IMR-90 (cell line): ENCODE results near the gene SLC22A15. TPM values are rescaled to one million over a fixed set of nuclear protein-coding genes. Genes with fewer than 3 reads are reported as not detected.

Source experiments
- ATAC-seq: fragments of 200-7000 bp; cut with Tn5 transposase; 2 replicates; pipeline ENCODE4 v1.9.1; 2020; ENCODE audit warnings: low read depth, mild to moderate bottlenecking, moderate library complexity
- BruUV-seq: library from RNA; stranded (reverse); fragments of 400-500 nt; replicated peaks from 2 replicates; lab custom pipeline; 2021; lab: Mats Ljungman, UMichigan
- CTCF ChIA-PET: fragments of 300-600 bp; formaldehyde crosslinking; extraction: SDS; loops from one replicate; lab custom pipeline; 2021; ENCODE audit warnings: antibody characterized with exemption; lab: Yijun Ruan, JAX
- POLR2A ChIA-PET: fragments of 300-600 bp; sonication (Branson Sonifier 250); formaldehyde crosslinking; loops from one replicate; lab custom pipeline; 2022; ENCODE audit warnings: antibody characterized with exemption; ENCODE audit not compliant: unreplicated experiment; lab: Charles Lee
- DNase-seq: peaks from one replicate; pipeline ENCODE4 v3.0.0; 2013
- H2AFZ ChIP-seq: replicated peaks from 2 replicates; pipeline ENCODE3; 2013; ENCODE audit warnings: low read length, mild to moderate bottlenecking; ENCODE audit not compliant: poor library complexity
- H2AK5ac ChIP-seq: 2 replicates; pipeline ENCODE4 v1.6.1; 2013; ENCODE audit warnings: low read depth, low read length, inconsistent platforms
- H2AK9ac ChIP-seq: replicated peaks from 2 replicates; pipeline ENCODE3; 2013; ENCODE audit warnings: mild to moderate bottlenecking, low read depth, low read length, moderate library complexity; ENCODE audit not compliant: poor library complexity
- H2BK120ac ChIP-seq: 2 replicates; pipeline ENCODE4 v1.6.1; 2013; ENCODE audit warnings: low read depth, low read length, inconsistent platforms
- H2BK15ac ChIP-seq: 3 replicates; pipeline ENCODE4 v1.6.1; 2013; ENCODE audit warnings: low read depth, low read length, inconsistent platforms
- H2BK20ac ChIP-seq: 2 replicates; pipeline ENCODE4 v1.6.1; 2013; ENCODE audit warnings: low read depth, mild to moderate bottlenecking, inconsistent platforms, low read length, moderate library complexity
- H2BK5ac ChIP-seq: 2 replicates; pipeline ENCODE4 v1.6.1; 2013; ENCODE audit warnings: mild to moderate bottlenecking, low read depth, low read length, inconsistent platforms; ENCODE audit not compliant: poor library complexity, severe bottlenecking
- H3K14ac ChIP-seq: replicated peaks from 2 replicates; pipeline ENCODE4 v1.6.1; 2013; ENCODE audit warnings: low read depth, low read length, inconsistent platforms
- H3K18ac ChIP-seq: 2 replicates; pipeline ENCODE4 v1.6.1; 2013; ENCODE audit warnings: low read depth, low read length, control low read depth
- H3K23ac ChIP-seq: 2 replicates; pipeline ENCODE4 v1.6.1; 2013; ENCODE audit warnings: low read depth, low read length, inconsistent platforms
- H3K27ac ChIP-seq: 2 replicates; pipeline ENCODE4 v1.5.1; 2013; ENCODE audit warnings: mild to moderate bottlenecking, control low read depth, low read length; ENCODE audit not compliant: insufficient read depth
- H3K27me3 ChIP-seq: 2 replicates; pipeline ENCODE4 v1.6.1; 2013; ENCODE audit warnings: low read length; ENCODE audit not compliant: control insufficient read depth, insufficient read depth
- H3K36me3 ChIP-seq: 2 replicates; pipeline ENCODE4 v1.6.1; 2013; ENCODE audit warnings: low read length, mixed read lengths; ENCODE audit not compliant: control insufficient read depth, insufficient read depth
- H3K4ac ChIP-seq: 2 replicates; pipeline ENCODE4 v1.6.1; 2013; ENCODE audit warnings: low read depth, low read length, inconsistent platforms
- H3K4me1 ChIP-seq: 2 replicates; pipeline ENCODE4 v1.6.1; 2013; ENCODE audit warnings: low read length, mixed read lengths; ENCODE audit not compliant: control insufficient read depth, insufficient read depth
- H3K4me2 ChIP-seq: 2 replicates; pipeline ENCODE4 v1.6.1; 2013; ENCODE audit warnings: low read depth, mild to moderate bottlenecking, control low read depth, low read length, moderate library complexity
- H3K4me3 ChIP-seq: 2 replicates; pipeline ENCODE4 v1.5.1; 2013; ENCODE audit warnings: low read depth, mild to moderate bottlenecking, control low read depth, low read length, moderate library complexity; ENCODE audit not compliant: insufficient read depth
- H3K56ac ChIP-seq: 2 replicates; pipeline ENCODE4 v1.6.1; 2013; ENCODE audit warnings: low read length, inconsistent platforms; ENCODE audit not compliant: insufficient read depth; ENCODE audit errors: extremely low read depth
- H3K79me1 ChIP-seq, 2 experiments: 2 replicates each; pipeline ENCODE4 v1.6.1; 2013; ENCODE audit warnings: low read length in 2 of 2, inconsistent platforms in 1 of 2, low read depth in 1 of 2
- H3K9ac ChIP-seq: 2 replicates; pipeline ENCODE4 v1.6.1; 2013; ENCODE audit warnings: low read depth, low read length, control low read depth
- H3K9me1 ChIP-seq: 2 replicates; pipeline ENCODE4 v1.6.1; 2013; ENCODE audit warnings: low read length, inconsistent platforms; ENCODE audit not compliant: insufficient read depth
- H3K9me3 ChIP-seq: 2 replicates; pipeline ENCODE4 v1.6.1; 2013; ENCODE audit warnings: low read length; ENCODE audit not compliant: control insufficient read depth, insufficient read depth
- H4K20me1 ChIP-seq: 2 replicates; pipeline ENCODE4 v1.6.1; 2013; ENCODE audit warnings: low read length, inconsistent platforms; ENCODE audit not compliant: insufficient read depth
- H4K5ac ChIP-seq: 2 replicates; pipeline ENCODE4 v1.6.1; 2013; ENCODE audit warnings: mild to moderate bottlenecking, low read depth, low read length, control low read depth
- H4K8ac ChIP-seq, 2 experiments: 2 replicates each; pipeline ENCODE4 v1.6.1; 2013; ENCODE audit warnings: low read depth in 2 of 2, low read length in 2 of 2, control low read depth in 1 of 2, inconsistent platforms in 1 of 2
- H4K91ac ChIP-seq: 2 replicates; pipeline ENCODE4 v1.6.1; 2013; ENCODE audit warnings: low read depth, low read length, inconsistent platforms; ENCODE audit not compliant: insufficient read depth
- BHLHE40 ChIP-seq: fragments of 150-350 bp; IDR thresholded peaks from 2 replicates; pipeline ENCODE4 v1.6.1; 2016; ENCODE audit warnings: mild to moderate bottlenecking, low read depth, low read length
- FOS ChIP-seq: fragments of 150-350 bp; IDR thresholded peaks from 2 replicates; pipeline ENCODE4 v1.6.1; 2016; ENCODE audit warnings: low read depth, low read length
- MAFK ChIP-seq: IDR thresholded peaks from 2 replicates; pipeline ENCODE4 v1.6.1; 2012; ENCODE audit warnings: low read depth, low read length, improper control_type of control experiment
- MAZ ChIP-seq: IDR thresholded peaks from 2 replicates; pipeline ENCODE4 v1.6.1; 2012; ENCODE audit warnings: low read depth, mild to moderate bottlenecking, low read length, improper control_type of control experiment, moderate library complexity, borderline replicate concordance
- MXI1 ChIP-seq: IDR thresholded peaks from 2 replicates; pipeline ENCODE4 v1.6.1; 2012; ENCODE audit warnings: low read depth, mild to moderate bottlenecking, low read length, moderate library complexity, borderline replicate concordance
- NFE2L2 ChIP-seq: fragments of 150-350 bp; IDR thresholded peaks from 2 replicates; pipeline ENCODE4 v1.6.1; 2016; ENCODE audit warnings: low read depth, mild to moderate bottlenecking, low read length
- POLR2A ChIP-seq: IDR thresholded peaks from 2 replicates; pipeline ENCODE4 v1.6.1; 2012; ENCODE audit warnings: mild to moderate bottlenecking, low read depth, low read length
- RAD21 ChIP-seq: IDR thresholded peaks from 2 replicates; pipeline ENCODE4 v1.6.1; 2012; ENCODE audit warnings: low read length, improper control_type of control experiment
- RCOR1 ChIP-seq: IDR thresholded peaks from 2 replicates; pipeline ENCODE4 v1.6.1; 2012; ENCODE audit warnings: mild to moderate bottlenecking, low read length, improper control_type of control experiment; ENCODE audit not compliant: insufficient replicate concordance
- RFX5 ChIP-seq: IDR thresholded peaks from 2 replicates; pipeline ENCODE4 v1.8.0; 2012; ENCODE audit warnings: low read depth, mild to moderate bottlenecking, low read length, moderate library complexity
- WGBS, 2 experiments: methylation state at CpG; one replicate each; pipeline versions ENCODE4 v1.1.5 to v1.1.7; 2013; ENCODE audit warnings: missing lambda C conversion rate in 2 of 2; ENCODE audit not compliant: insufficient read length in 1 of 2; ENCODE audit errors: extremely low coverage in 2 of 2; 5-methylcytosine and 5-hydroxymethylcytosine counted together
- dilution Hi-C: fragments of 300-500 bp; cut with HindIII; formaldehyde crosslinking; loops from one replicate; pipeline ENCODE4 v1.14.3; 2018; ENCODE audit warnings: low sequenced_read_pairs; ENCODE audit not compliant: unreplicated experiment
- in situ Hi-C: fragments of 300-500 bp; cut with MboI; formaldehyde crosslinking; loops from 3 replicates; pipeline ENCODE4 v1.14.3; 2019; ENCODE audit warnings: low sequenced_read_pairs, inconsistent platforms, mixed read lengths
- intact Hi-C: fragments of 100-400 bp; cut with micrococcal nuclease; formaldehyde crosslinking; loops from 2 replicates; pipeline ENCODE4 v1.10.0; 2022
- polyA plus RNA-seq, 3 experiments: library from polyadenylated mRNA; depleted of rRNA; stranded (reverse); fragments of >200 nt; gene quantifications; 2 replicates each; pipeline ENCODE4 v1.2.3, GENCODE V29; 2012; ENCODE audit warnings: low replicate concordance in 1 of 3
- total RNA-seq: library from RNA; depleted of rRNA; stranded (reverse); fragments of >200 nt; gene quantifications from 2 replicates; pipeline ENCODE4 v1.2.3, GENCODE V29; 2012
- TF ChIP-seq, protein P1 (sequence below): conservative IDR thresholded peaks from 2 replicates; pipeline ENCODE4 v1.5.1; 2012; ENCODE audit warnings: mild to moderate bottlenecking, low read depth, low read length, improper control_type of control experiment

Gene SLC22A15
- total and polyA plus RNA-seq, 2 of the 4 experiments (the other 2 are of a cell fraction), result under 0.01 to 0.02 TPM

DNA sequence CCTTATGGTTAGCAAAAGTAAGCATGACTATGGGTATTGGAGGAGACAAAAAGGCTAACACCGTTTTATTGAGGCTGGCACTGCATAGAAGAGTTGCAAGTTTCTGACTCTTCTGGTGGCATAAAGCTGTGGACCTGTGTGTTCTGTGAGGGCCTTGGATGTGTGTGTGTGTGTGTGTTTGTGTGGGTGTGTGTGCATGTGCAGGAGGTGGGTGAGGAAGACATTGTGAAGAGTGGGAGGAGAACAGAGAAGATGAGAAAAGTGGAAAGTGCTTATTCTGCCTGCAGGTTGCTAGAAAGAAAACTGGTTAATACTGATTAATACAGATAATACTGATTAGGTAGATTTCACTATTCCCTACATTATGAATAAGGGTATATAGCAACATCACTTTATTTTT, 12.6 kb downstream of the SLC22A15 start:
- WGBS, 2 experiments, result 44% methylated on average over 1 of the region's 1 CpG; no CpG with 5 or more reads in 1 of the 2 experiments
- no TSS peak for BruUV-seq
- Histone ChIP-seq H3K4me1 (no peaks in the 10 kb centered on the region), H3K79me1 (no peaks in the 10 kb centered on the region), H3K4me3 (no peak overlapping the region), H3K14ac (no peak overlapping the region), H2BK20ac (no peak overlapping the region), H3K23ac (no peak overlapping the region), H2BK15ac (no peak overlapping the region), H3K9me3 (no peaks in the 10 kb centered on the region), H4K8ac (no peak overlapping the region), H3K4me2 (no peak overlapping the region), H2AK5ac (no peak overlapping the region), H4K5ac (no peak overlapping the region), H2BK120ac (no peak overlapping the region), H2AK9ac (no peak overlapping the region), H3K4ac (no peak overlapping the region), H3K27me3 (0 out of 2 replicates have a peak, but pooled peaks cover 2% of the 10 kb centered on the region), H4K20me1 (no peaks in the 10 kb centered on the region), H2AFZ (no peak overlapping the region), H4K91ac (no peak overlapping the region), H3K36me3 (no peaks in the 10 kb centered on the region), H3K9me1 (no peaks in the 10 kb centered on the region), H2BK5ac (no peak overlapping the region), H3K9ac (no peak overlapping the region), H3K56ac (no peak overlapping the region), H3K18ac (no peak overlapping the region), H3K27ac (no peak overlapping the region)
- TF ChIP-seq, protein P1, sequence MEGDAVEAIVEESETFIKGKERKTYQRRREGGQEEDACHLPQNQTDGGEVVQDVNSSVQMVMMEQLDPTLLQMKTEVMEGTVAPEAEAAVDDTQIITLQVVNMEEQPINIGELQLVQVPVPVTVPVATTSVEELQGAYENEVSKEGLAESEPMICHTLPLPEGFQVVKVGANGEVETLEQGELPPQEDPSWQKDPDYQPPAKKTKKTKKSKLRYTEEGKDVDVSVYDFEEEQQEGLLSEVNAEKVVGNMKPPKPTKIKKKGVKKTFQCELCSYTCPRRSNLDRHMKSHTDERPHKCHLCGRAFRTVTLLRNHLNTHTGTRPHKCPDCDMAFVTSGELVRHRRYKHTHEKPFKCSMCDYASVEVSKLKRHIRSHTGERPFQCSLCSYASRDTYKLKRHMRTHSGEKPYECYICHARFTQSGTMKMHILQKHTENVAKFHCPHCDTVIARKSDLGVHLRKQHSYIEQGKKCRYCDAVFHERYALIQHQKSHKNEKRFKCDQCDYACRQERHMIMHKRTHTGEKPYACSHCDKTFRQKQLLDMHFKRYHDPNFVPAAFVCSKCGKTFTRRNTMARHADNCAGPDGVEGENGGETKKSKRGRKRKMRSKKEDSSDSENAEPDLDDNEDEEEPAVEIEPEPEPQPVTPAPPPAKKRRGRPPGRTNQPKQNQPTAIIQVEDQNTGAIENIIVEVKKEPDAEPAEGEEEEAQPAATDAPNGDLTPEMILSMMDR, result no peak
- no peak for TF ChIP-seq NFE2L2
- TF ChIP-seq MAFK, result no peak
- no peak for TF ChIP-seq MAZ
- no peak for TF ChIP-seq POLR2A
- no peak for TF ChIP-seq FOS
- no peak for TF ChIP-seq RCOR1
- TF ChIP-seq RFX5, result no peak
- TF ChIP-seq MXI1, result no peak
- TF ChIP-seq RAD21, result no peak
- no peak for TF ChIP-seq BHLHE40
- ATAC-seq (no peak), DNase-seq (no peak)
- dilution Hi-C loops, result no loop called here
- in situ Hi-C loops, result loop anchor here (10.0 kb wide), 1 partner anchor 184 kb away; no protein-coding TSS in a partner anchor
- ChIA-PET POLR2A (no interaction called here), CTCF (interaction anchor here (0.5 kb wide), 2 partner anchors 14 to 38 kb away, joined by 3 to 5 read pairs; no protein-coding TSS in a partner anchor)
- intact Hi-C loops, result loop anchor here (10.0 kb wide), 1 partner anchor 384 kb away; no protein-coding TSS in a partner anchor
